ENCODE data around the gene SUPT4H1.

The SUPT4H1 gene

GRCh38 chr17:58316260-58316960 is 35.6 kb downstream of the SUPT4H1 start:
- no peak for FAIRE-seq

GRCh38 chr17:58315750-58316149 is 36.3 kb downstream of the SUPT4H1 start:
- FAIRE-seq = no peak

- no peak for FAIRE-seq
Observed at GRCh38 chr17:58315281-58315711, 36.7 kb downstream of the SUPT4H1 start.

- FAIRE-seq = no peak
Observed at GRCh38 chr17:58314706-58315015, 37.3 kb downstream of the SUPT4H1 start.

GRCh38 chr17:58313815-58314705 is 37.9 kb downstream of the SUPT4H1 start:
- no peak for FAIRE-seq

GRCh38 chr17:58312829-58313228 is 39.2 kb downstream of the SUPT4H1 start:
- peak; percentile 27 for FAIRE-seq

- no peak for FAIRE-seq
Observed at GRCh38 chr17:58312021-58312630, 39.9 kb downstream of the SUPT4H1 start.

GRCh38 chr17:58311429-58311894 is 40.5 kb downstream of the SUPT4H1 start:
- no peak for FAIRE-seq

- FAIRE-seq = no peak
Observed at GRCh38 chr17:58310511-58311428, 41.2 kb downstream of the SUPT4H1 start.

GRCh38 chr17:58309918-58310259 is 42.1 kb downstream of the SUPT4H1 start:
- no peak for FAIRE-seq

- FAIRE-seq = no peak
Observed at GRCh38 chr17:58308985-58309917, 42.8 kb downstream of the SUPT4H1 start.

- FAIRE-seq = no peak
Observed at GRCh38 chr17:58308173-58308984, 43.6 kb downstream of the SUPT4H1 start.

GRCh38 chr17:58307468-58308172 is 44.4 kb downstream of the SUPT4H1 start:
- FAIRE-seq = no peak

GRCh38 chr17:58306131-58306951 is 45.7 kb downstream of the SUPT4H1 start:
- no peak for FAIRE-seq

GRCh38 chr17:58305626-58306025 is 46.4 kb downstream of the SUPT4H1 start:
- no peak for FAIRE-seq

- no peak for FAIRE-seq
Observed at GRCh38 chr17:58304750-58305486, 47.1 kb downstream of the SUPT4H1 start.

GRCh38 chr17:58303971-58304749 is 47.8 kb downstream of the SUPT4H1 start:
- FAIRE-seq = no peak

Measured in G401.6 (cell line).